ENCODE results near the gene CBFA2T2. TPM values are rescaled to one million over a fixed set of nuclear protein-coding genes. Genes with fewer than 3 reads are reported as not detected.

The CBFA2T2 gene
- total RNA-seq, 2 donors from 2014 or later = 14.8 to 18.0 TPM

- Histone ChIP-seq H3K4me3 (no peak overlapping the region), H3K27ac (no peak overlapping the region), H3K9me3 (no peaks in the 10 kb centered on the region), H3K27me3 (replicated peaks; ENCODE audit: insufficient read depth) (no peaks in the 10 kb centered on the region), H3K36me3 (no peaks in the 10 kb centered on the region), H3K4me1 (ENCODE audit: control insufficient read depth in 1 of 2, low read depth in 2 of 2) (peaks cover 0 to 16% of the 10 kb centered on the region in 2 donors)
- DNase-seq (ENCODE audit: low spot score) = no peak
- no peak for ATAC-seq (ENCODE audit: insufficient number of reproducible peaks, low FRiP score, low read depth)
- no peak for TF ChIP-seq CTCF (IDR thresholded peaks at IDR 0.05)
Measured at GRCh38 chr20:33465481-33466302, 24.2 kb upstream of the CBFA2T2 start.

GRCh38 chr20:33466303-33466646 lies 23.6 kb upstream of the CBFA2T2 start:
- no peak for TF ChIP-seq CTCF (IDR thresholded peaks at IDR 0.05)
- no peaks in the 10 kb centered on the region for H3K36me3 ChIP-seq
- DNase-seq (ENCODE audit: low spot score) (no peak), ATAC-seq (ENCODE audit: insufficient number of reproducible peaks, low FRiP score, low read depth) (no peak)
- H3K27me3 ChIP-seq (replicated peaks; ENCODE audit: insufficient read depth) = no peaks in the 10 kb centered on the region
- H3K27ac ChIP-seq = no peak overlapping the region
- H3K9me3 ChIP-seq = no peaks in the 10 kb centered on the region
- H3K4me3 ChIP-seq = no peak overlapping the region
- peaks cover 0 to 16% of the 10 kb centered on the region in 2 donors for H3K4me1 ChIP-seq (ENCODE audit: control insufficient read depth in 1 of 2, low read depth in 2 of 2)

GRCh38 chr20:33470457-33470856 lies 19.4 kb upstream of the CBFA2T2 start:
- Histone ChIP-seq H3K27ac (no peak overlapping the region), H3K4me1 (ENCODE audit: control insufficient read depth in 1 of 2, low read depth in 2 of 2) (no peaks in the 10 kb centered on the region), H3K36me3 (no peaks in the 10 kb centered on the region), H3K4me3 (no peak overlapping the region), H3K27me3 (replicated peaks; ENCODE audit: insufficient read depth) (no peaks in the 10 kb centered on the region), H3K9me3 (no peaks in the 10 kb centered on the region)
- ATAC-seq (ENCODE audit: insufficient number of reproducible peaks, low FRiP score, low read depth) (no peak), DNase-seq (ENCODE audit: low spot score) (no peak)
- TF ChIP-seq CTCF (IDR thresholded peaks at IDR 0.05) = no peak

GRCh38 chr20:33470866-33471265 lies 19.0 kb upstream of the CBFA2T2 start:
- no peak for TF ChIP-seq CTCF (IDR thresholded peaks at IDR 0.05)
- DNase-seq (ENCODE audit: low spot score) = no peak
- ATAC-seq (ENCODE audit: insufficient number of reproducible peaks, low FRiP score, low read depth) = no peak
- no peak overlapping the region for H3K4me3 ChIP-seq
- H3K27me3 ChIP-seq (replicated peaks; ENCODE audit: insufficient read depth) = no peaks in the 10 kb centered on the region
- H3K9me3 ChIP-seq = no peaks in the 10 kb centered on the region
- no peak overlapping the region for H3K27ac ChIP-seq
- H3K36me3 ChIP-seq = no peaks in the 10 kb centered on the region
- H3K4me1 ChIP-seq (ENCODE audit: control insufficient read depth in 1 of 2, low read depth in 2 of 2) = no peaks in the 10 kb centered on the region

- TF ChIP-seq CTCF (IDR thresholded peaks at IDR 0.05) = no peak
Measured at GRCh38 chr20:33472868-33473435, 16.9 kb upstream of the CBFA2T2 start.

More at GRCh38 chr20:33472868-33473435, 16.9 kb upstream of the CBFA2T2 start:
- Histone ChIP-seq H3K4me1 (ENCODE audit: control insufficient read depth in 1 of 2, low read depth in 2 of 2) (no peaks in the 10 kb centered on the region), H3K36me3 (no peaks in the 10 kb centered on the region), H3K27ac (no peak overlapping the region), H3K9me3 (no peaks in the 10 kb centered on the region), H3K4me3 (no peak overlapping the region), H3K27me3 (replicated peaks; ENCODE audit: insufficient read depth) (no peaks in the 10 kb centered on the region)
- ATAC-seq (ENCODE audit: insufficient number of reproducible peaks, low FRiP score, low read depth) (no peak), DNase-seq (ENCODE audit: low spot score) (no peak)

Data from thoracic aorta (tissue), 2 donors.